ENCODE data around the gene CHCHD2.
"Not testable (repeated sequence)": the region's sequence is repeated elsewhere in the genome, so short reads cannot be mapped to it uniquely, and the experiment has no call there.

The CHCHD2 gene

GRCh38 chr7:56081626-56082340 is 24.5 kb downstream of the CHCHD2 start:
- DNase-seq = no peak

- DNase-seq = not testable (repeated sequence)
These were observed 25.4 kb downstream of the CHCHD2 start for GRCh38 chr7:56080726-56081435.

GRCh38 chr7:56079450-56080185 is 26.7 kb downstream of the CHCHD2 start:
- no peak for DNase-seq

- DNase-seq = no peak
These were observed 28.1 kb downstream of the CHCHD2 start for GRCh38 chr7:56078196-56078595.

GRCh38 chr7:56077681-56078080 is 28.6 kb downstream of the CHCHD2 start:
- no peak for DNase-seq

GRCh38 chr7:56074371-56074791 is 31.9 kb downstream of the CHCHD2 start:
- DNase-seq = peak; percentile 64

GRCh38 chr7:56066376-56066775 is 39.9 kb downstream of the CHCHD2 start:
- not testable (repeated sequence) for DNase-seq

GRCh38 chr7:56063882-56064625 is 42.2 kb downstream of the CHCHD2 start, which contains the start of gene SUMF2:
Gene SUMF2, plus strand, starts transcription at chr7:56064286. Its CDS starts 26 bp downstream, at chr7:56064312.
- DNase-seq = peak; percentile 89

- DNase-seq = no peak
These were observed 42.8 kb downstream of the CHCHD2 start for GRCh38 chr7:56063500-56063881.

GRCh38 chr7:56062382-56062781 is 43.9 kb downstream of the CHCHD2 start:
- no peak for DNase-seq

- DNase-seq = no peak
These were observed 52.3 kb downstream of the CHCHD2 start for GRCh38 chr7:56053993-56054392.

- no peak for DNase-seq
These were observed 52.9 kb downstream of the CHCHD2 start for GRCh38 chr7:56053379-56053778.
